OCI-LY7 (cell line): ENCODE measurements around the gene PLCB1. TPM values are rescaled to one million over a fixed set of nuclear protein-coding genes. Genes with fewer than 3 reads are reported as not detected.

Experiments
- BruUV-seq: library from RNA; stranded (reverse); fragments of 400-500 nt; replicated peaks from 2 replicates; lab custom pipeline; 2021; lab: Mats Ljungman, UMichigan
- CTCF ChIA-PET: fragments of 300-600 bp; sonication (Branson Sonifier 250); formaldehyde crosslinking; loops from one replicate; lab custom pipeline; 2022; ENCODE audit warnings: antibody characterized with exemption; ENCODE audit not compliant: unreplicated experiment; lab: Charles Lee
- POLR2A ChIA-PET: fragments of 300-600 bp; sonication (Branson Sonifier 250); formaldehyde crosslinking; loops from one replicate; lab custom pipeline; 2022; ENCODE audit warnings: antibody characterized with exemption; lab: Charles Lee
- DNase-seq: peaks from one replicate; pipeline ENCODE4 v3.0.0-alpha.2; 2015; ENCODE audit warnings: low spot score
- H2AFZ ChIP-seq: fragments of 200-600 bp; sonication (generic), shearing (Covaris generic); 2 replicates; pipeline ENCODE4 v1.6.1; 2014; ENCODE audit warnings: mild to moderate bottlenecking, antibody characterized with exemption, low read length, moderate library complexity
- H3K27ac ChIP-seq: fragments of 200-600 bp; sonication (generic); 2 replicates; pipeline ENCODE4 v1.5.1; 2014; ENCODE audit warnings: mixed run types, low read depth, mild to moderate bottlenecking, moderate library complexity, low read length, inconsistent platforms; ENCODE audit not compliant: poor library complexity, severe bottlenecking
- H3K36me3 ChIP-seq: fragments of 200-600 bp; sonication (generic); 2 replicates; pipeline ENCODE4 v1.6.1; 2014; ENCODE audit warnings: mild to moderate bottlenecking, antibody characterized with exemption, low read length, moderate library complexity, mixed read lengths; ENCODE audit not compliant: insufficient read depth
- H3K4me1 ChIP-seq: fragments of 200-600 bp; sonication (generic); 2 replicates; pipeline ENCODE4 v1.5.1; 2014; ENCODE audit warnings: mild to moderate bottlenecking, low read length; ENCODE audit not compliant: insufficient read depth, poor library complexity, severe bottlenecking
- H3K4me2 ChIP-seq: fragments of 200-600 bp; sonication (generic); 2 replicates; pipeline ENCODE4 v1.6.1; 2014; ENCODE audit warnings: mild to moderate bottlenecking, low read length
- H3K4me3 ChIP-seq: fragments of 200-600 bp; sonication (generic); 2 replicates; pipeline ENCODE4 v1.5.1; 2014; ENCODE audit warnings: mild to moderate bottlenecking, low read depth, low read length; ENCODE audit not compliant: poor library complexity, severe bottlenecking
- H3K79me2 ChIP-seq: fragments of 200-600 bp; sonication (generic); 2 replicates; pipeline ENCODE4 v1.6.1; 2016; ENCODE audit warnings: low read depth, mild to moderate bottlenecking, low read length, moderate library complexity, mixed read lengths; ENCODE audit not compliant: insufficient read depth
- H3K9me2 ChIP-seq: fragments of 200-600 bp; sonication (generic); 2 replicates; pipeline ENCODE4 v1.6.1; 2016; ENCODE audit warnings: mild to moderate bottlenecking, low read length, mixed read lengths; ENCODE audit not compliant: insufficient read depth
- H3K9me3 ChIP-seq: fragments of 200-600 bp; sonication (generic); 2 replicates; pipeline ENCODE4 v1.6.1; 2014; ENCODE audit warnings: mild to moderate bottlenecking, mixed run types, low read length, mixed read lengths
- H4K20me1 ChIP-seq: fragments of 200-600 bp; sonication (generic); 2 replicates; pipeline ENCODE4 v1.6.1; 2014; ENCODE audit warnings: mild to moderate bottlenecking, antibody characterized with exemption, low read length, moderate library complexity, mixed read lengths; ENCODE audit not compliant: insufficient read depth
- EZH2phosphoT487 ChIP-seq: fragments of 200-600 bp; sonication (generic); IDR thresholded peaks from 2 replicates; pipeline ENCODE4 v1.6.1; 2018; ENCODE audit warnings: low read depth, borderline replicate concordance, mild to moderate bottlenecking, mixed run types, antibody characterized with exemption, low read length, moderate library complexity, mixed read lengths
- intact Hi-C: fragments of 100-400 bp; cut with micrococcal nuclease; formaldehyde crosslinking; loops from one replicate; pipeline ENCODE4 v1.10.0; 2022; ENCODE audit not compliant: unreplicated experiment
- total RNA-seq, 2 experiments: library from RNA; depleted of rRNA in 1 of 2; stranded (reverse); fragments of >200 nt in 1 of 2; shearing (Covaris generic) in 1 of 2; gene quantifications; 2 replicates each; pipeline ENCODE4 v1.2.3, GENCODE V29; 2014 to 2022
- TF ChIP-seq, protein P1 (sequence below): fragments of 200-600 bp; sonication (generic); conservative IDR thresholded peaks from 2 replicates; pipeline ENCODE4 v1.5.1; 2014; ENCODE audit warnings: mild to moderate bottlenecking, antibody characterized with exemption, low read length, moderate library complexity, mixed read lengths

Gene PLCB1
- total RNA-seq, 2 experiments from 2014 or later, result 14.6 to 30.5 TPM

DNA sequence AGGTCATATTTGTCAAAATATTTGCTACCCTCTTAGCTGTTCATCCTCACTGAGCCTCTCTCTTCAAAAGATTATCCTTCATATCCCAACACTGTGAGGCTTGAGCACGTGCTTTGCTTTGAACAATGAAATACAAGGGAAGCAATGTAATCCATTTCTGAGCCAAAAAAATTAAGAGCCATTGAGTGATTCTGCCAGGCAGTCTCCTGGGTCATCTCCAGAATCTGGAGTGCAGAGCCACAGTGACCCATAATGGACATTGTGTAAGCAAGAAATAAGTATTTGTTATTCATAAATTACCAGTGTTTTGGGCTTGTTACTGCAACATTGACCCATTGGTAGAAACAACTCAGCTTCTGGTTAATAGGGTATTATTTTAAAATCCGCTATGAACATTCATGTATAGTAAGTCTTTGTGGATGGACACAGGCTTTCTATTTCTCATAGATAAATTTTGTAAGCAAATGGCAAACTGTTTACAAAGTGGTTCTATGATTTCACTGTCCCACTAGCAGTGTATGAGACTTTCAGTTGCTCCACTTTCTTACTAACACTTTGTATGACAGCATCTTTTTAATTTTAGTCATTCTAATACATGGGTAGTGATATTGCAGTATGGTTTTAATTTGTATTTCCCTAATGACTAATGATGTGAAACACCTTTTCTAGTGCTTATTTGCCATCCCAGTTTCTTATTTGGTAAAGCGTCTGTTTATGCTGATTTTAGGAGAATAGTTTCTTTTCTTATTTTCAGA lies 358.2 kb downstream of the PLCB1 start:
- intact Hi-C loops, result no loop called here
- no peak overlapping the region for H3K4me3 ChIP-seq
- no peaks in the 10 kb centered on the region for H3K79me2 ChIP-seq
- no peak overlapping the region for H2AFZ ChIP-seq
- H4K20me1 ChIP-seq, result no peaks in the 10 kb centered on the region
- H3K4me2 ChIP-seq, result no peak overlapping the region
- BruUV-seq, result no TSS peak
- TF ChIP-seq, protein P1, sequence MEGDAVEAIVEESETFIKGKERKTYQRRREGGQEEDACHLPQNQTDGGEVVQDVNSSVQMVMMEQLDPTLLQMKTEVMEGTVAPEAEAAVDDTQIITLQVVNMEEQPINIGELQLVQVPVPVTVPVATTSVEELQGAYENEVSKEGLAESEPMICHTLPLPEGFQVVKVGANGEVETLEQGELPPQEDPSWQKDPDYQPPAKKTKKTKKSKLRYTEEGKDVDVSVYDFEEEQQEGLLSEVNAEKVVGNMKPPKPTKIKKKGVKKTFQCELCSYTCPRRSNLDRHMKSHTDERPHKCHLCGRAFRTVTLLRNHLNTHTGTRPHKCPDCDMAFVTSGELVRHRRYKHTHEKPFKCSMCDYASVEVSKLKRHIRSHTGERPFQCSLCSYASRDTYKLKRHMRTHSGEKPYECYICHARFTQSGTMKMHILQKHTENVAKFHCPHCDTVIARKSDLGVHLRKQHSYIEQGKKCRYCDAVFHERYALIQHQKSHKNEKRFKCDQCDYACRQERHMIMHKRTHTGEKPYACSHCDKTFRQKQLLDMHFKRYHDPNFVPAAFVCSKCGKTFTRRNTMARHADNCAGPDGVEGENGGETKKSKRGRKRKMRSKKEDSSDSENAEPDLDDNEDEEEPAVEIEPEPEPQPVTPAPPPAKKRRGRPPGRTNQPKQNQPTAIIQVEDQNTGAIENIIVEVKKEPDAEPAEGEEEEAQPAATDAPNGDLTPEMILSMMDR, result no peak
- TF ChIP-seq EZH2phosphoT487, result no peak
- ChIA-PET POLR2A (no interaction called here), CTCF (no interaction called here)
- no peak overlapping the region for H3K27ac ChIP-seq
- 0 out of 2 replicates have a peak, but pooled peaks cover 3% of the 10 kb centered on the region for H3K36me3 ChIP-seq
- H3K9me3 ChIP-seq, result peaks cover 6% of the 10 kb centered on the region; the same call in 1 of the 2 replicates
- H3K9me2 ChIP-seq, result no peaks in the 10 kb centered on the region
- DNase-seq, result no peak
- peaks cover 5% of the 10 kb centered on the region for H3K4me1 ChIP-seq

GRCh38 chr20:8492173-8492572 lies 360.1 kb downstream of the PLCB1 start:
- intact Hi-C loops, result no loop called here
- CTCF ChIA-PET, result no interaction called here
- H3K27ac ChIP-seq, result no peak overlapping the region
- no peaks in the 10 kb centered on the region for H3K9me2 ChIP-seq
- H3K79me2 ChIP-seq, result no peaks in the 10 kb centered on the region
- POLR2A ChIA-PET, result interaction anchor here (1.0 kb wide), 1 partner anchor 9 kb away, joined by 3 read pairs; no protein-coding TSS in a partner anchor
- no peaks in the 10 kb centered on the region for H4K20me1 ChIP-seq
- H3K4me1 ChIP-seq, result peaks cover 5% of the 10 kb centered on the region
- H3K9me3 ChIP-seq, result no peaks in the 10 kb centered on the region
- H3K4me3 ChIP-seq, result no peak overlapping the region
- TF ChIP-seq EZH2phosphoT487, result no peak
- TF ChIP-seq, protein P1, result no peak
- no TSS peak for BruUV-seq
- no peak overlapping the region for H3K4me2 ChIP-seq
- no peaks in the 10 kb centered on the region for H3K36me3 ChIP-seq
- DNase-seq, result no peak
- H2AFZ ChIP-seq, result no peak overlapping the region

GRCh38 chr20:8498571-8498970 lies 366.5 kb downstream of the PLCB1 start:
- H3K9me3 ChIP-seq, result no peaks in the 10 kb centered on the region
- ChIA-PET CTCF (no interaction called here), POLR2A (no interaction called here)
- H3K4me1 ChIP-seq, result peaks cover 5% of the 10 kb centered on the region
- BruUV-seq, result no TSS peak
- no peak for DNase-seq
- no peak for TF ChIP-seq EZH2phosphoT487
- H3K9me2 ChIP-seq, result no peaks in the 10 kb centered on the region
- no peaks in the 10 kb centered on the region for H3K79me2 ChIP-seq
- H3K36me3 ChIP-seq, result no peaks in the 10 kb centered on the region
- H3K4me3 ChIP-seq, result no peak overlapping the region
- H3K27ac ChIP-seq, result no peak overlapping the region
- H2AFZ ChIP-seq, result no peak overlapping the region
- H4K20me1 ChIP-seq, result no peaks in the 10 kb centered on the region
- H3K4me2 ChIP-seq, result no peak overlapping the region
- intact Hi-C loops, result no loop called here
